Measurements from ENCODE around the gene CXXC4.

CXXC4 gene

GRCh38 chr4:104494822-104495559 is at the start of gene CXXC4:
TSS of gene CXXC4 (minus strand) at chr4:104494894. CDS start at chr4:104491802, 3,092 bp downstream.
- Histone ChIP-seq H3K79me2 (no peaks in the 10 kb centered on the region), H3K9ac (peak within 1 kb of the TSS; percentile 37), H3K27me3 (ENCODE audit: control insufficient read depth, insufficient read depth, low read length) (no peaks in the 10 kb centered on the region), H3K36me3 (ENCODE audit: control insufficient read depth, insufficient read depth, low read length) (no peaks in the 10 kb centered on the region), H2AFZ (peak within 1 kb of the TSS; percentile 89), H3K4me3 (ENCODE audit: low read depth, low read length) (peak within 1 kb of the TSS; percentile 55), H3K4me2 (ENCODE audit: low read length) (peak within 1 kb of the TSS; percentile 80), H3K9me3 (ENCODE audit: control insufficient read depth, low read length) (no peaks in the 10 kb centered on the region), H3K4me1 (peaks cover 3% of the 10 kb centered on the region), H3K27ac (peak within 1 kb of the TSS; percentile 89)
- no peak for TF ChIP-seq CTCF (IDR thresholded peaks at IDR 0.05)

- H3K27ac ChIP-seq = no peak overlapping the region
- no peak overlapping the region for H3K9ac ChIP-seq
- no peaks in the 10 kb centered on the region for H3K4me1 ChIP-seq
- H3K36me3 ChIP-seq (ENCODE audit: control insufficient read depth, insufficient read depth, low read length) = no peaks in the 10 kb centered on the region
- no peak overlapping the region for H3K4me2 ChIP-seq (ENCODE audit: low read length)
- H3K79me2 ChIP-seq = no peaks in the 10 kb centered on the region
- H3K27me3 ChIP-seq (ENCODE audit: control insufficient read depth, insufficient read depth, low read length) = no peaks in the 10 kb centered on the region
- H3K9me3 ChIP-seq (ENCODE audit: control insufficient read depth, low read length) = no peaks in the 10 kb centered on the region
- TF ChIP-seq CTCF (IDR thresholded peaks at IDR 0.05) = no peak
- no peak overlapping the region for H2AFZ ChIP-seq
- H3K4me3 ChIP-seq (ENCODE audit: low read depth, low read length) = no peak overlapping the region
These were observed 38.5 kb upstream of the CXXC4 start for GRCh38 chr4:104533156-104533555.

GRCh38 chr4:104532677-104533076 is 38.0 kb upstream of the CXXC4 start:
- H3K4me1 ChIP-seq = no peaks in the 10 kb centered on the region
- no peaks in the 10 kb centered on the region for H3K27me3 ChIP-seq (ENCODE audit: control insufficient read depth, insufficient read depth, low read length)
- H2AFZ ChIP-seq = no peak overlapping the region
- no peaks in the 10 kb centered on the region for H3K9me3 ChIP-seq (ENCODE audit: control insufficient read depth, low read length)
- TF ChIP-seq CTCF (IDR thresholded peaks at IDR 0.05) = no peak
- no peak overlapping the region for H3K4me2 ChIP-seq (ENCODE audit: low read length)
- no peak overlapping the region for H3K9ac ChIP-seq
- H3K79me2 ChIP-seq = no peaks in the 10 kb centered on the region
- H3K27ac ChIP-seq = no peak overlapping the region
- H3K36me3 ChIP-seq (ENCODE audit: control insufficient read depth, insufficient read depth, low read length) = no peaks in the 10 kb centered on the region
- H3K4me3 ChIP-seq (ENCODE audit: low read depth, low read length) = no peak overlapping the region

- no peak for TF ChIP-seq CTCF (IDR thresholded peaks at IDR 0.05)
- no peak overlapping the region for H3K27ac ChIP-seq
These were observed 36.7 kb upstream of the CXXC4 start for GRCh38 chr4:104531390-104531789.

GRCh38 chr4:104530426-104530825 is 35.7 kb upstream of the CXXC4 start:
- H3K36me3 ChIP-seq (ENCODE audit: control insufficient read depth, insufficient read depth, low read length) = no peaks in the 10 kb centered on the region
- H3K9me3 ChIP-seq (ENCODE audit: control insufficient read depth, low read length) = no peaks in the 10 kb centered on the region
- H3K9ac ChIP-seq = no peak overlapping the region
- H3K4me1 ChIP-seq = no peaks in the 10 kb centered on the region
- no peak overlapping the region for H3K27ac ChIP-seq
- no peak for TF ChIP-seq CTCF (IDR thresholded peaks at IDR 0.05)
- no peaks in the 10 kb centered on the region for H3K27me3 ChIP-seq (ENCODE audit: control insufficient read depth, insufficient read depth, low read length)
- no peaks in the 10 kb centered on the region for H3K79me2 ChIP-seq
- H2AFZ ChIP-seq = no peak overlapping the region
- no peak overlapping the region for H3K4me2 ChIP-seq (ENCODE audit: low read length)
- H3K4me3 ChIP-seq (ENCODE audit: low read depth, low read length) = no peak overlapping the region

More at GRCh38 chr4:104531390-104531789, 36.7 kb upstream of the CXXC4 start:
- H3K27me3 ChIP-seq (ENCODE audit: control insufficient read depth, insufficient read depth, low read length) = no peaks in the 10 kb centered on the region
- no peaks in the 10 kb centered on the region for H3K36me3 ChIP-seq (ENCODE audit: control insufficient read depth, insufficient read depth, low read length)
- H3K9me3 ChIP-seq (ENCODE audit: control insufficient read depth, low read length) = no peaks in the 10 kb centered on the region
- H3K4me3 ChIP-seq (ENCODE audit: low read depth, low read length) = no peak overlapping the region
- H2AFZ ChIP-seq = no peak overlapping the region
- H3K79me2 ChIP-seq = no peaks in the 10 kb centered on the region
- no peak overlapping the region for H3K9ac ChIP-seq
- H3K4me1 ChIP-seq = no peaks in the 10 kb centered on the region
- H3K4me2 ChIP-seq (ENCODE audit: low read length) = no peak overlapping the region

Data from parathyroid adenoma (tissue), 2 donors.